ENCODE data around the gene OSBPL7. TPM values are rescaled to one million over a fixed set of nuclear protein-coding genes. Genes with fewer than 3 reads are reported as not detected.

OSBPL7 gene
- total and polyA plus RNA-seq, 2 of the 13 experiments (the other 11 are each of a cell fraction or from before 2014, with no cell fraction given), result 4.7 to 6.6 TPM

DNA sequence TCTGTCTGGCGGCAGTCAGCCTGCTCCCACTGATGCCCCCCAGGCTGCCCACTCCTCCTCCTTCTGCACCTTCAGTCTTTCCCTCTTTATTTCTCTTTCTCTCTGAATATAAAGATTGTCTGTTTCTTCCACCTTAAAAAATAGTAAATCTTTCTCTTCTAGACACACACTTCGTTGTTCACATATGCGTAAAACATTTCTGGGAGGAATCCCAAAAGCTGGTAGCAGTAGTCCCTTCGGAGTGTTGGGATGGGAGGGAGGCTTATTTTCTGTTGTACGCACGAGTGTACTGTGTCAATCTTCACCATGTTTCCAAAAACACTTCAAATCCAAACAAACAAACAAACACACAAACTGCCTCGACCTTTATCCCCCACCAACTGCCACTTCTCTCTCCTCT lies 9.9 kb downstream of the OSBPL7 start:
- in situ Hi-C loops (cut with HindIII; ENCODE audit: extremely low pct_ligation_motif_present, low pct_unique_long_range_greater_than_20kb) (no loop called here), intact Hi-C loops (cut with micrococcal nuclease; ENCODE audit: unreplicated experiment) (no loop called here)
- H3K79me2 ChIP-seq (ENCODE audit: insufficient read depth, low read length), result no peaks in the 10 kb centered on the region
- ATAC-seq (no peak), DNase-seq (ENCODE audit: low spot score) (no peak), FAIRE-seq (no peak)
- TF ChIP-seq SMYD3 (CRISPR knock-in tag; IDR thresholded peaks at IDR 0.05) (no peak), ZNF883 (CRISPR knock-in tag; IDR thresholded peaks at IDR 0.05; ENCODE audit: not compliant biosample characterization) (no peak), ZFY (CRISPR knock-in tag; IDR thresholded peaks at IDR 0.05) (no peak), ATF1 (CRISPR knock-in tag; IDR thresholded peaks at IDR 0.05) (no peak), SUZ12 (IDR thresholded peaks at IDR 0.05; ENCODE audit: low read depth, low read length) (no peak), SAFB2 (CRISPR knock-in tag; IDR thresholded peaks at IDR 0.05; ENCODE audit: borderline replicate concordance, low read depth) (no peak)
- TF ChIP-seq, protein P1, sequence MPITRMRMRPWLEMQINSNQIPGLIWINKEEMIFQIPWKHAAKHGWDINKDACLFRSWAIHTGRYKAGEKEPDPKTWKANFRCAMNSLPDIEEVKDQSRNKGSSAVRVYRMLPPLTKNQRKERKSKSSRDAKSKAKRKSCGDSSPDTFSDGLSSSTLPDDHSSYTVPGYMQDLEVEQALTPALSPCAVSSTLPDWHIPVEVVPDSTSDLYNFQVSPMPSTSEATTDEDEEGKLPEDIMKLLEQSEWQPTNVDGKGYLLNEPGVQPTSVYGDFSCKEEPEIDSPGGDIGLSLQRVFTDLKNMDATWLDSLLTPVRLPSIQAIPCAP (CRISPR knock-in tag; IDR thresholded peaks at IDR 0.05; ENCODE audit: low read depth), result no peak
- TF ChIP-seq, protein P2, sequence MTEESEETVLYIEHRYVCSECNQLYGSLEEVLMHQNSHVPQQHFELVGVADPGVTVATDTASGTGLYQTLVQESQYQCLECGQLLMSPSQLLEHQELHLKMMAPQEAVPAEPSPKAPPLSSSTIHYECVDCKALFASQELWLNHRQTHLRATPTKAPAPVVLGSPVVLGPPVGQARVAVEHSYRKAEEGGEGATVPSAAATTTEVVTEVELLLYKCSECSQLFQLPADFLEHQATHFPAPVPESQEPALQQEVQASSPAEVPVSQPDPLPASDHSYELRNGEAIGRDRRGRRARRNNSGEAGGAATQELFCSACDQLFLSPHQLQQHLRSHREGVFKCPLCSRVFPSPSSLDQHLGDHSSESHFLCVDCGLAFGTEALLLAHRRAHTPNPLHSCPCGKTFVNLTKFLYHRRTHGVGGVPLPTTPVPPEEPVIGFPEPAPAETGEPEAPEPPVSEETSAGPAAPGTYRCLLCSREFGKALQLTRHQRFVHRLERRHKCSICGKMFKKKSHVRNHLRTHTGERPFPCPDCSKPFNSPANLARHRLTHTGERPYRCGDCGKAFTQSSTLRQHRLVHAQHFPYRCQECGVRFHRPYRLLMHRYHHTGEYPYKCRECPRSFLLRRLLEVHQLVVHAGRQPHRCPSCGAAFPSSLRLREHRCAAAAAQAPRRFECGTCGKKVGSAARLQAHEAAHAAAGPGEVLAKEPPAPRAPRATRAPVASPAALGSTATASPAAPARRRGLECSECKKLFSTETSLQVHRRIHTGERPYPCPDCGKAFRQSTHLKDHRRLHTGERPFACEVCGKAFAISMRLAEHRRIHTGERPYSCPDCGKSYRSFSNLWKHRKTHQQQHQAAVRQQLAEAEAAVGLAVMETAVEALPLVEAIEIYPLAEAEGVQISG (CRISPR knock-in tag; IDR thresholded peaks at IDR 0.05), result no peak
- TF ChIP-seq, protein P3, sequence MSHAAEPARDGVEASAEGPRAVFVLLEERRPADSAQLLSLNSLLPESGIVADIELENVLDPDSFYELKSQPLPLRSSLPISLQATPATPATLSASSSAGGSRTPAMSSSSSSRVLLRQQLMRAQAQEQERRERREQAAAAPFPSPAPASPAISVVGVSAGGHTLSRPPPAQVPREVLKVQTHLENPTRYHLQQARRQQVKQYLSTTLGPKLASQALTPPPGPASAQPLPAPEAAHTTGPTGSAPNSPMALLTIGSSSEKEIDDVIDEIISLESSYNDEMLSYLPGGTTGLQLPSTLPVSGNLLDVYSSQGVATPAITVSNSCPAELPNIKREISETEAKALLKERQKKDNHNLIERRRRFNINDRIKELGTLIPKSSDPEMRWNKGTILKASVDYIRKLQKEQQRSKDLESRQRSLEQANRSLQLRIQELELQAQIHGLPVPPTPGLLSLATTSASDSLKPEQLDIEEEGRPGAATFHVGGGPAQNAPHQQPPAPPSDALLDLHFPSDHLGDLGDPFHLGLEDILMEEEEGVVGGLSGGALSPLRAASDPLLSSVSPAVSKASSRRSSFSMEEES (CRISPR knock-in tag; IDR thresholded peaks at IDR 0.05), result no peak
- H3K27me3 ChIP-seq (ENCODE audit: control insufficient read depth in 1 of 2, insufficient read depth in 2 of 2, low read length in 2 of 2), result no peaks in the 10 kb centered on the region
- no peak overlapping the region for H3K4me3 ChIP-seq (replicated peaks in 1 of 3; ENCODE audit: insufficient read depth in 1 of 3, low read depth in 2 of 3, low read length in 3 of 3)
- H4K20me1 ChIP-seq (ENCODE audit: insufficient read depth, low read length), result no peaks in the 10 kb centered on the region
- POLR2A ChIA-PET, result no interaction called here
- H3K4me1 ChIP-seq (ENCODE audit: insufficient read depth, low read length), result peaks cover 12% of the 10 kb centered on the region
- H3K27ac ChIP-seq (ENCODE audit: extremely low read length, insufficient read depth, low read length), result no peak overlapping the region
- H3K36me3 ChIP-seq (replicated peaks in 1 of 2; ENCODE audit: control insufficient read depth in 1 of 2, insufficient read depth in 2 of 2, low read length in 2 of 2), result peaks cover 15 to 20% of the 10 kb centered on the region in 2 experiments; a peak in 4 of 5 replicates
- H3K9me3 ChIP-seq (ENCODE audit: low read length), result no peaks in the 10 kb centered on the region
- WGBS (ENCODE audit: low lambda C conversion rate), result 94% methylated on average over 7 of the region's 7 CpGs
- CTCF ChIA-PET (ENCODE audit: low intra/inter-chr PET ratio, low total read pairs), result no interaction called here
- BruUV-seq (replicated peaks), result no TSS peak
- H2AFZ ChIP-seq (ENCODE audit: low read length), result no peak overlapping the region
- no peak overlapping the region for H3K4me2 ChIP-seq (ENCODE audit: low read depth, low read length)
- H3K9ac ChIP-seq (ENCODE audit: insufficient read depth, low read depth, low read length), result no peak overlapping the region

Measured in HepG2 (cell line).